HepG2 (cell line): ENCODE measurements around the gene PPP4R3A. TPM values are rescaled to one million over a fixed set of nuclear protein-coding genes. Genes with fewer than 3 reads are reported as not detected.
A peak's percentile ranks its signal among the peaks of the same experiment; 100 is the strongest.

Experiments used
- BRD4 ChIP-seq: sonication (generic); formaldehyde crosslinking; IDR thresholded peaks from 2 replicates; pipeline ENCODE4 v1.4.0; 2020; ENCODE audit warnings: missing genetic modification reagents
- CREBL2 ChIP-seq: sonication (generic); formaldehyde crosslinking; IDR thresholded peaks from 2 replicates; pipeline ENCODE4 v1.8.1; 2023; ENCODE audit warnings: missing genetic modification reagents, mild to moderate bottlenecking, borderline replicate concordance
- CREM ChIP-seq, 2 experiments: sonication (generic) in 1 of 2; formaldehyde crosslinking in 1 of 2; IDR thresholded peaks; 2 replicates each; pipeline versions ENCODE4 v1.4.0 to v1.6.1; 2016 to 2020; ENCODE audit warnings: antibody characterized with exemption in 1 of 2, mild to moderate bottlenecking in 1 of 2, missing genetic modification reagents in 1 of 2
- EEA1 ChIP-seq: sonication (generic); formaldehyde crosslinking; IDR thresholded peaks from 2 replicates; pipeline ENCODE4 v1.5.1; 2020; ENCODE audit warnings: mild to moderate bottlenecking, missing genetic modification reagents, borderline replicate concordance
- HDAC2 ChIP-seq: sonication (generic); formaldehyde crosslinking; IDR thresholded peaks from 2 replicates; pipeline ENCODE4 v1.4.0; 2020; ENCODE audit warnings: missing genetic modification reagents
- HNRNPUL1 ChIP-seq: fragments of 200-400 bp; formaldehyde crosslinking; IDR thresholded peaks from 2 replicates; pipeline ENCODE4 v1.6.1; 2017; ENCODE audit warnings: low read depth, mild to moderate bottlenecking, low read length, moderate library complexity
- MYC ChIP-seq: sonication (generic); formaldehyde crosslinking; IDR thresholded peaks from 2 replicates; pipeline ENCODE4 v1.9.0; 2021; ENCODE audit warnings: missing genetic modification reagents, borderline replicate concordance
- NAIF1 ChIP-seq: sonication (generic); formaldehyde crosslinking; IDR thresholded peaks from 2 replicates; pipeline ENCODE4 v1.5.0; 2020; ENCODE audit warnings: mild to moderate bottlenecking, missing genetic modification reagents, borderline replicate concordance
- NFE2L1 ChIP-seq: sonication (generic); formaldehyde crosslinking; IDR thresholded peaks from 2 replicates; pipeline ENCODE4 v1.4.0; 2020; ENCODE audit warnings: missing genetic modification reagents, mild to moderate bottlenecking, borderline replicate concordance
- RCOR2 ChIP-seq: IDR thresholded peaks from 2 replicates; pipeline ENCODE4 v1.6.1; 2016; ENCODE audit warnings: missing biosample characterization, missing genetic modification reagents
- SNAPC2 ChIP-seq: sonication (generic); formaldehyde crosslinking; IDR thresholded peaks from 2 replicates; pipeline ENCODE4 v1.8.1; 2022; ENCODE audit warnings: mild to moderate bottlenecking, missing genetic modification reagents
- SRSF9 ChIP-seq: fragments of 200-400 bp; formaldehyde crosslinking; IDR thresholded peaks from 2 replicates; pipeline ENCODE4 v1.6.1; 2018; ENCODE audit warnings: borderline replicate concordance, mild to moderate bottlenecking, low read depth, low read length; ENCODE audit not compliant: insufficient read depth, poor library complexity, severe bottlenecking
- ZBTB7A ChIP-seq: sonication (generic); formaldehyde crosslinking; IDR thresholded peaks from 2 replicates; pipeline ENCODE4 v1.8.0; 2022; ENCODE audit warnings: mild to moderate bottlenecking, missing genetic modification reagents
- ZKSCAN5 ChIP-seq: sonication (generic); formaldehyde crosslinking; IDR thresholded peaks from 2 replicates; pipeline ENCODE4 v1.5.1; 2020; ENCODE audit warnings: mild to moderate bottlenecking, missing genetic modification reagents
- ZNF205 ChIP-seq: IDR thresholded peaks from 2 replicates; pipeline ENCODE4 v1.6.1; 2018; ENCODE audit warnings: missing biosample characterization, missing genetic modification reagents
- ZNF260 ChIP-seq: sonication (generic); formaldehyde crosslinking; IDR thresholded peaks from 2 replicates; pipeline ENCODE4 v1.4.0; 2020; ENCODE audit warnings: missing genetic modification reagents, low read depth, mild to moderate bottlenecking, borderline replicate concordance
- ZNF367 ChIP-seq: sonication (generic); formaldehyde crosslinking; IDR thresholded peaks from 2 replicates; pipeline ENCODE4 v1.4.0; 2020; ENCODE audit warnings: missing genetic modification reagents, borderline replicate concordance
- ZNF570 ChIP-seq: sonication (generic); formaldehyde crosslinking; IDR thresholded peaks from 2 replicates; pipeline ENCODE4 v1.4.0; 2020; ENCODE audit warnings: mild to moderate bottlenecking, missing genetic modification reagents, borderline replicate concordance
- ZNF597 ChIP-seq: sonication (generic); formaldehyde crosslinking; IDR thresholded peaks from 2 replicates; pipeline ENCODE4 v1.5.0; 2020; ENCODE audit warnings: missing genetic modification reagents
- ZNF609 ChIP-seq: sonication (generic); formaldehyde crosslinking; IDR thresholded peaks from 2 replicates; pipeline ENCODE4 v1.4.0; 2020; ENCODE audit warnings: mild to moderate bottlenecking, missing genetic modification reagents, borderline replicate concordance
- ZNF629 ChIP-seq: sonication (generic); formaldehyde crosslinking; conservative IDR thresholded peaks from 2 replicates; pipeline ENCODE4 v1.5.0; 2020; ENCODE audit warnings: missing genetic modification reagents
- ZNF678 ChIP-seq: sonication (generic); formaldehyde crosslinking; IDR thresholded peaks from 2 replicates; pipeline ENCODE4 v1.4.0; 2020; ENCODE audit warnings: mild to moderate bottlenecking, missing genetic modification reagents
- ZNF883 ChIP-seq: sonication (generic); formaldehyde crosslinking; IDR thresholded peaks from 2 replicates; pipeline ENCODE4 v1.5.1; 2020; ENCODE audit warnings: mild to moderate bottlenecking, missing genetic modification reagents; ENCODE audit errors: not compliant biosample characterization
- polyA plus RNA-seq, 8 experiments: library from polyadenylated mRNA; depleted of rRNA in 3 of 8; stranded (reverse) in 7 of 8; unstranded in 1 of 8; fragments of >200 nt; fragmentation: Illumina TruSeq in 4 of 8; extraction: Trizol in 4 of 8; gene quantifications; 2 replicates each; pipeline versions ENCODE4 v1.2.1 to v1.2.3, GENCODE V29; 2011 to 2016; ENCODE audit warnings: low read depth in 4 of 8, missing spikeins in 1 of 8, mixed read lengths in 1 of 8; ENCODE audit not compliant: insufficient read depth in 1 of 8
- total RNA-seq, 5 experiments: library from RNA; depleted of rRNA; stranded (reverse); fragments of >200 nt; fragmentation: Illumina TruSeq; extraction: Trizol; gene quantifications; 2 replicates each; pipeline ENCODE4 v1.2.3, GENCODE V29; 2016; ENCODE audit warnings: low read depth in 1 of 5

Gene PPP4R3A
- total and polyA plus RNA-seq, 2 of the 13 experiments (the other 11 are each of a cell fraction or from before 2014, with no cell fraction given) = 22.5 to 57.4 TPM

GRCh38 chr14:91510171-91511042 is at the start of gene PPP4R3A (continued):
- TF ChIP-seq ZNF570 (CRISPR knock-in tag) (0 out of 2 replicates have a peak, but pooled peaks have one; percentile 53), ZNF678 (CRISPR knock-in tag) (peak; percentile 67; the same call in 1 of the 2 replicates), ZNF629 (CRISPR knock-in tag) (no peak), ZNF260 (CRISPR knock-in tag) (no peak), CREM (IDR thresholded peaks at IDR 0.05) (peak; percentile 90), CREM (CRISPR knock-in tag; IDR thresholded peaks at IDR 0.05) (peak; percentile 84), RCOR2 (CRISPR knock-in tag) (peak; percentile 34; the same call in 1 of the 2 replicates), BRD4 (CRISPR knock-in tag) (peak; percentile 91; the same call in 1 of the 2 replicates), ZNF367 (CRISPR knock-in tag) (peak; percentile 38; the same call in 1 of the 2 replicates), ZNF205 (CRISPR knock-in tag) (peak; percentile 84; the same call in 1 of the 2 replicates), NFE2L1 (CRISPR knock-in tag) (peak; percentile 55; the same call in 1 of the 2 replicates), SNAPC2 (CRISPR knock-in tag) (0 out of 2 replicates have a peak, but pooled peaks have one; percentile 82), SRSF9 (no peak), HDAC2 (CRISPR knock-in tag) (peak; percentile 81), ZBTB7A (CRISPR knock-in tag) (peak; percentile 44; the same call in 1 of the 2 replicates), MYC (CRISPR knock-in tag) (peak; percentile 99), CREBL2 (CRISPR knock-in tag) (no peak; the same call in 1 of the 2 replicates), ZKSCAN5 (no peak; the same call in 1 of the 2 replicates), ZNF597 (CRISPR knock-in tag) (no peak), HNRNPUL1 (0 out of 2 replicates have a peak, but pooled peaks have one; percentile 38), NAIF1 (peak; percentile 98), EEA1 (CRISPR knock-in tag) (peak; percentile 89), ZNF883 (CRISPR knock-in tag) (peak; percentile 85), ZNF609 (CRISPR knock-in tag) (peak; percentile 65)
